SU-DHL-6 (cell line): ENCODE results near the gene PSMA7.

Experiments
- H2AFZ ChIP-seq: fragments of 200-600 bp; sonication (generic); 2 replicates; pipeline ENCODE4 v1.6.1; 2014; ENCODE audit warnings: low read depth, mild to moderate bottlenecking, moderate library complexity, mixed read lengths, antibody characterized with exemption, low read length; ENCODE audit not compliant: severe bottlenecking
- H3F3A ChIP-seq: fragments of 200-600 bp; shearing (Covaris generic); 2 replicates; pipeline ENCODE4 v1.6.0; 2016; ENCODE audit warnings: antibody characterized with exemption, mild to moderate bottlenecking; ENCODE audit not compliant: insufficient read depth
- H3K27ac ChIP-seq: fragments of 200-600 bp; sonication (generic); 2 replicates; pipeline ENCODE4 v1.5.1; 2016; ENCODE audit warnings: low read depth, mild to moderate bottlenecking, low read length, moderate library complexity, mixed read lengths
- H3K27me3 ChIP-seq: fragments of 200-600 bp; sonication (generic), shearing (Covaris generic); 2 replicates; pipeline ENCODE4 v1.6.0; 2014; ENCODE audit warnings: mild to moderate bottlenecking, low read length
- H3K36me3 ChIP-seq: fragments of 200-600 bp; sonication (generic); 2 replicates; pipeline ENCODE4 v1.6.1; 2014; ENCODE audit warnings: mild to moderate bottlenecking, low read length, mixed read lengths
- H3K4me2 ChIP-seq: fragments of 300-600, 200-600 bp; shearing (Covaris generic), sonication (generic); 2 replicates; pipeline ENCODE4 v1.6.0; 2014; ENCODE audit warnings: low read length, low read depth, mild to moderate bottlenecking; ENCODE audit not compliant: poor library complexity, severe bottlenecking
- H3K4me3 ChIP-seq: fragments of 200-600 bp; sonication (generic); 2 replicates; pipeline ENCODE4 v1.5.1; 2014; ENCODE audit warnings: antibody characterized with exemption, low read length, mild to moderate bottlenecking, mixed read lengths; ENCODE audit not compliant: insufficient read depth, poor library complexity, severe bottlenecking
- H3K79me2 ChIP-seq: fragments of 200-600 bp; sonication (generic); 2 replicates; pipeline ENCODE4 v1.6.1; 2014; ENCODE audit warnings: mild to moderate bottlenecking, low read length, moderate library complexity; ENCODE audit not compliant: insufficient read depth
- H3K9ac ChIP-seq: fragments of 200-600 bp; sonication (generic); 2 replicates; pipeline ENCODE4 v1.7.0; 2014; ENCODE audit warnings: mild to moderate bottlenecking, low read length
- H3K9me2 ChIP-seq: fragments of 200-600 bp; sonication (generic); replicated peaks from 2 replicates; pipeline ENCODE4 v1.6.1; 2014; ENCODE audit warnings: low read length; ENCODE audit not compliant: insufficient read depth
- H3K9me3 ChIP-seq: fragments of 200-600 bp; sonication (generic); 2 replicates; pipeline ENCODE4 v1.6.1; 2014; ENCODE audit warnings: low read length, mixed read lengths; ENCODE audit not compliant: insufficient read depth
- H4K20me1 ChIP-seq: fragments of 200-600 bp; sonication (generic); 2 replicates; pipeline ENCODE4 v1.6.1; 2014; ENCODE audit warnings: low read depth, mild to moderate bottlenecking, antibody characterized with exemption, low read length, moderate library complexity, mixed read lengths
- EZH2phosphoT487 ChIP-seq: fragments of 200-600 bp; sonication (generic), shearing (Covaris generic); conservative IDR thresholded peaks from 2 replicates; pipeline ENCODE4 v1.6.1; 2018; ENCODE audit warnings: mild to moderate bottlenecking, antibody characterized with exemption, low read length, moderate library complexity, mixed read lengths
- TF ChIP-seq, protein P1 (sequence below): fragments of 200-600 bp; sonication (generic); IDR thresholded peaks from one replicate; pipeline ENCODE4 v1.5.1; 2017; ENCODE audit warnings: antibody characterized with exemption, mild to moderate bottlenecking, low read length, moderate library complexity; ENCODE audit not compliant: insufficient read depth, poor library complexity, severe bottlenecking

Gene PSMA7

DNA sequence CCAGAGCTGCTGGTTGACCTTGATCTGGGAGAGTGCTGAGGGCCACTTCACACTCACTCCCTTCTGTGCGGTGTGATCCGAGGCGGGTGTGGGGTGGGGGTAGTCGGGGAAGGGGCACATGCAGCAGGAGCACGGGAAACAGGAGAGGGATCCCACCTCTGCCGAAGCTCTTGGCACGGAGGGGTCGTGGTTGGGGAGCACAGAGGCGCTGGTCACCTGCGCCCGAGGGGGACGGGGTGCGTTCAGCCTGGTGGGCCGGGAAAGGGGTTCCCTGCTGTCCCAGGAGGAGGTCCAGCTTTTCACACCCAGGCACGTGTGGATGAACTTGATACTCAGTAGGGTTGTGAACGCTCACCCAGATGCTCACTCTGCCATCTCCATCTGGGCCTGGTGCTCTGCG is 17.7 kb upstream of the PSMA7 start:
- no peak overlapping the region for H2AFZ ChIP-seq
- H3K9me3 ChIP-seq: no peaks in the 10 kb centered on the region
- H3K4me3 ChIP-seq: no peak overlapping the region
- no peaks in the 10 kb centered on the region for H3K27me3 ChIP-seq
- H3K4me2 ChIP-seq: no peak overlapping the region
- no peak overlapping the region for H3K27ac ChIP-seq
- H4K20me1 ChIP-seq: no peaks in the 10 kb centered on the region
- no peaks in the 10 kb centered on the region for H3K36me3 ChIP-seq
- no peaks in the 10 kb centered on the region for H3K9me2 ChIP-seq
- TF ChIP-seq EZH2phosphoT487: no peak
- TF ChIP-seq, protein P1, sequence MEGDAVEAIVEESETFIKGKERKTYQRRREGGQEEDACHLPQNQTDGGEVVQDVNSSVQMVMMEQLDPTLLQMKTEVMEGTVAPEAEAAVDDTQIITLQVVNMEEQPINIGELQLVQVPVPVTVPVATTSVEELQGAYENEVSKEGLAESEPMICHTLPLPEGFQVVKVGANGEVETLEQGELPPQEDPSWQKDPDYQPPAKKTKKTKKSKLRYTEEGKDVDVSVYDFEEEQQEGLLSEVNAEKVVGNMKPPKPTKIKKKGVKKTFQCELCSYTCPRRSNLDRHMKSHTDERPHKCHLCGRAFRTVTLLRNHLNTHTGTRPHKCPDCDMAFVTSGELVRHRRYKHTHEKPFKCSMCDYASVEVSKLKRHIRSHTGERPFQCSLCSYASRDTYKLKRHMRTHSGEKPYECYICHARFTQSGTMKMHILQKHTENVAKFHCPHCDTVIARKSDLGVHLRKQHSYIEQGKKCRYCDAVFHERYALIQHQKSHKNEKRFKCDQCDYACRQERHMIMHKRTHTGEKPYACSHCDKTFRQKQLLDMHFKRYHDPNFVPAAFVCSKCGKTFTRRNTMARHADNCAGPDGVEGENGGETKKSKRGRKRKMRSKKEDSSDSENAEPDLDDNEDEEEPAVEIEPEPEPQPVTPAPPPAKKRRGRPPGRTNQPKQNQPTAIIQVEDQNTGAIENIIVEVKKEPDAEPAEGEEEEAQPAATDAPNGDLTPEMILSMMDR: no peak
- no peak overlapping the region for H3K9ac ChIP-seq
- no peaks in the 10 kb centered on the region for H3F3A ChIP-seq
- H3K79me2 ChIP-seq: no peaks in the 10 kb centered on the region

DNA sequence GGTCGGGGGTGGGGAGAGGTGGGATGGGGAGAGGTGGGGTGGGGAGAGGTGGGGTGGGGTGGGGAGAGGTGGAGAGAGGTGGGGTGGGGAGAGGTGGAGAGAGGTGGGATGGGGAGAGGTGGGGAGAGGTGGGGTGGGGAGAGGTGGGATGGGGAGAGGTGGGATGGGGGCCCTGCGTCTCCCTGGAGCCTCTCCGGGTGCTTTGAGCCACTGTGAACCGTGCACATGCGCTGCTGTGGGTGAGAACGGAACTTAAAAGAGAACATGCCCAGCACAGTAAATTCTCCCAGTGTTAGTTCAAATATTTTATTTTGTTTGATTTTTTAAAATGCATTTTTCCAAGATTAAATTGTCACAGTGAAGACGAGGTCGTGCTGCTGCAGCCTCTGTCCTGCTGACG is 17.1 kb upstream of the PSMA7 start:
- no peak overlapping the region for H3K9ac ChIP-seq
- no peaks in the 10 kb centered on the region for H3K9me3 ChIP-seq
- no peaks in the 10 kb centered on the region for H3K36me3 ChIP-seq
- H3K79me2 ChIP-seq: no peaks in the 10 kb centered on the region
- no peaks in the 10 kb centered on the region for H3F3A ChIP-seq
- H3K9me2 ChIP-seq: no peaks in the 10 kb centered on the region
- no peak overlapping the region for H3K27ac ChIP-seq
- H2AFZ ChIP-seq: no peak overlapping the region
- H3K4me3 ChIP-seq: no peak overlapping the region
- TF ChIP-seq, protein P1: no peak
- H3K4me2 ChIP-seq: no peak overlapping the region
- H3K27me3 ChIP-seq: no peaks in the 10 kb centered on the region
- no peaks in the 10 kb centered on the region for H4K20me1 ChIP-seq

DNA sequence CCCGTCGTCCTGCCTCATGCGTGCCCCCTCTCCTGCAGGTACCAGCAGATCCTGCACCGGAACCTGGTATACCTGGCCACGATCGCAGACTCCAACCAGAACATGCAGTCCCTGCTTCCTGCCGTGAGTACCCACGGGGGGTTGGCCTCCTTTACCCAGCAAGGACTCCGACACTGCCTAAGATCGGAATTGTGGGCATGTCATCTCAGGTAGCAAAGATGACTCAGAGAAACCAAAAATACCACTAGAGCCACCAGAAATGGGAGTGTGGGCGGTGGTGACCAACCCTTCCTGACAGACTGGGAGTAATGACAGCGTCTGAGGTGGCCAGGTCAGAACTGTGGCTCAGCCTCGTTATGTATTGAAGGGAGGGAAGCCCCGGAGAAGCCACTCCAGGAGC is 16.6 kb upstream of the PSMA7 start:
- Histone ChIP-seq H3K27me3 (no peaks in the 10 kb centered on the region), H4K20me1 (no peaks in the 10 kb centered on the region), H2AFZ (no peak overlapping the region), H3F3A (no peaks in the 10 kb centered on the region), H3K9ac (no peak overlapping the region), H3K9me2 (no peaks in the 10 kb centered on the region), H3K9me3 (no peaks in the 10 kb centered on the region), H3K36me3 (no peaks in the 10 kb centered on the region), H3K27ac (no peak overlapping the region), H3K4me3 (no peak overlapping the region), H3K79me2 (no peaks in the 10 kb centered on the region), H3K4me2 (no peak overlapping the region)
- TF ChIP-seq, protein P1: no peak
- TF ChIP-seq EZH2phosphoT487: no peak

DNA sequence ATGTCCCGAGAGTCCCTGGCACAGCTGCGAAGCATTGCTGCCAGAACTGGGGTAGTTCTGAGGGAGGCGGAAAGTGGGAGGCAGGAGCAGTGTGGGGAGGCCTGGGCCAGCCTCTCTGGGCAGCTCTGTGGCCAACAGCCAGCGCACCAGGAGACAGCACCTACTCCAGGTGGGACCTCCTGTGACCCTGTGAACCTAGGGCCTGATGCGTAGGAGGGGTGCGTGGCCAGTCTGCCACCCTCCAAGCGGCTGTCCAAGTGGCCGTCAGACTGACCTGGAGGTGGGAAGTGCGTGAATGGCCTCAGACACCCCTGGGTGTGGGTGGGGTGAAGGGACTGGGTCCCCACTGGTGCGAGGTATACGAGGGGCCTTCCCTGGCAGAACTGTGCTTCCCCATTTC is 15.9 kb upstream of the PSMA7 start:
- TF ChIP-seq, protein P1: no peak
- TF ChIP-seq EZH2phosphoT487: no peak
- no peak overlapping the region for H3K4me2 ChIP-seq
- no peak overlapping the region for H3K4me3 ChIP-seq
- no peak overlapping the region for H3K27ac ChIP-seq
- no peaks in the 10 kb centered on the region for H3K9me3 ChIP-seq
- no peaks in the 10 kb centered on the region for H3F3A ChIP-seq
- H3K79me2 ChIP-seq: 0 out of 2 replicates have a peak, but pooled peaks cover 4% of the 10 kb centered on the region
- no peak overlapping the region for H3K9ac ChIP-seq
- H3K9me2 ChIP-seq: no peaks in the 10 kb centered on the region
- no peaks in the 10 kb centered on the region for H3K27me3 ChIP-seq
- H4K20me1 ChIP-seq: no peaks in the 10 kb centered on the region
- H3K36me3 ChIP-seq: no peaks in the 10 kb centered on the region
- no peak overlapping the region for H2AFZ ChIP-seq
